Measurements from ENCODE around the gene CDR2. TPM values are rescaled to one million over a fixed set of nuclear protein-coding genes. Genes with fewer than 3 reads are reported as not detected.

Gene CDR2
- total and polyA plus RNA-seq, 2 of the 13 experiments (the other 11 are each of a cell fraction or from before 2014, with no cell fraction given) = 59.0 to 78.9 TPM

- peak; percentile 82 for TF ChIP-seq ZNF646 (CRISPR knock-in tag; IDR thresholded peaks at IDR 0.05)
- TF ChIP-seq SRSF4 (IDR thresholded peaks at IDR 0.05; ENCODE audit: low read depth, low read length, poor library complexity, severe bottlenecking) = no peak
- peak; percentile 58 for TF ChIP-seq ARNT2 (CRISPR knock-in tag; IDR thresholded peaks at IDR 0.05; ENCODE audit: low read depth)
- no peak for TF ChIP-seq ZNF3 (CRISPR knock-in tag; IDR thresholded peaks at IDR 0.05)
- TF ChIP-seq HMG20B (CRISPR knock-in tag; conservative IDR thresholded peaks at IDR 0.05) = no peak
- TF ChIP-seq CBX1 (IDR thresholded peaks at IDR 0.05; ENCODE audit: low read depth) = no peak
- no peak for TF ChIP-seq ZNF7 (CRISPR knock-in tag; IDR thresholded peaks at IDR 0.05)
- TF ChIP-seq GMEB1 (CRISPR knock-in tag; IDR thresholded peaks at IDR 0.05; ENCODE audit: borderline replicate concordance) = no peak
- TF ChIP-seq ZNF770 (CRISPR knock-in tag; IDR thresholded peaks at IDR 0.05) = peak; percentile 22; the same call in 1 of the 2 replicates
- no peak for TF ChIP-seq MLX (CRISPR knock-in tag; IDR thresholded peaks at IDR 0.05)
- TF ChIP-seq ZFAT (CRISPR knock-in tag; conservative IDR thresholded peaks at IDR 0.05) = no peak
- peak; percentile 64 for TF ChIP-seq SPEN (CRISPR knock-in tag; IDR thresholded peaks at IDR 0.05; ENCODE audit: low read depth)
- TF ChIP-seq AGO2 (optimal IDR thresholded peaks at IDR 0.05; ENCODE audit: low read depth, low read length) = peak; percentile 64
- TF ChIP-seq SOX5 (CRISPR knock-in tag; IDR thresholded peaks at IDR 0.05; ENCODE audit: borderline replicate concordance) = no peak
- TF ChIP-seq KLF11 (CRISPR knock-in tag; IDR thresholded peaks at IDR 0.05) = no peak
- no peak; the same call in 1 of the 2 replicates for TF ChIP-seq ARNTL (CRISPR knock-in tag; IDR thresholded peaks at IDR 0.05)
Measured at GRCh38 chr16:22373662-22374310, 633 bp downstream of the CDR2 start (continued).

Data from HepG2 (cell line).